GM21723 (cell line): ENCODE measurements around the gene RXRG.

Experiments
- ATAC-seq: cut with Tn5 transposase; IDR thresholded peaks from one replicate; pipeline ENCODE4 v1.9.1; 2021; ENCODE audit warnings: mild to moderate bottlenecking, moderate library complexity; ENCODE audit not compliant: unreplicated experiment

Gene RXRG

DNA sequence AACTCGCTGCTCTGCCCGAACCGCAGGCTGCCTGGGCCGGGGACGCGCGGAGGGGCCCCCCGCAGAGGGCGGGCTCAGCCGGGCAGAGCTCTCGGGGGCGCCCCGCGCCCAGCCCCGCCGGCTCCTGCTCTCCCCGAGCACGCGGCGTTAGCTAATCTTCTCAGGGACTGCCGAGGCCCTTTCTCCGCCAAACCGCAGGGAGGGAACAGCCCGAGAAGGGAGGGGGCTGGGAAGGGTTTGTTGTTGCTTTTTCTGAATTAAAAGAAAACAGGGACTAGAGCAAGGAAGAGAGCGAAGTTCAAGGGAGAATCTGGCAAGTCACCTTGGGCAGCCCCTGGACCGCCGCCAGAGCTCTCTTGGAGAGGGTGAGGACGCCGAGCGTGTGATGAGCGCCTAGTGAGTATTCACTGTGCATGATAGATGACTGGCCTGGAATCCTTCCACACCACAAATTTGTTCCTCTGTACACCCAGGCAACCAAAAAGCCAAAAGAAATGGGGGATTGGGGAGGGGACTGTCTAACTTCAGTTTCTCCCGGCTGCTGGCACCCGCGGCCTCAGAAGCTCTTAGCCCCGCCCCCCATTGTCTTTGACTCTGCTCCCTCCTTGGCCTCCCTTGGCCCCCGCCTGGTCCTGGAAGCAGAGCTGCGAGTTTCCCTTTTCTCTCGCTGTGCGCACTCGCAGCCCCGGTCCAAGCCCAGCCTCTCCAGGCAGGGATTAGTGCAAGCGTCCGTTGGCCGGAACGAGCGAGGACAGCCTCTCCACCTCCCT is 68.7 kb downstream of the RXRG start:
- peak; percentile 74 for ATAC-seq

DNA sequence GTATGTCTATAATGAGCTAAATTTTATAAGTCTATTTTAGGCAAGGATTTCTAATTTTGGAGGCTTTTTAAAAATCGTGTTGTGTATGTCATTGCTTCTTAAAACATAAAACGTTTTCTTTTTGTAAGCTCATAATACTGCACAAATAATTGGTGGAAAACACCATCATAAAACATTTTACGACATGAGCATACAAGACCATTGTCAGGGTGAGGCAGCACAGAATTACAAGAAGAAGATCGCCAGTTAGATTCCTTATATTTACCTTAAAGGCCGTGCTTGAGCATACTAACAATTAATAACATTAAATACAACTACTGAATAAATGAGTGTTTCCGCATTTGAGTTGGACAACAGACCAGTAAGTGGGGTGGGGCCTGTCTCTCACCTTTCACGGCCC is 69.3 kb downstream of the RXRG start:
- no peak for ATAC-seq

DNA sequence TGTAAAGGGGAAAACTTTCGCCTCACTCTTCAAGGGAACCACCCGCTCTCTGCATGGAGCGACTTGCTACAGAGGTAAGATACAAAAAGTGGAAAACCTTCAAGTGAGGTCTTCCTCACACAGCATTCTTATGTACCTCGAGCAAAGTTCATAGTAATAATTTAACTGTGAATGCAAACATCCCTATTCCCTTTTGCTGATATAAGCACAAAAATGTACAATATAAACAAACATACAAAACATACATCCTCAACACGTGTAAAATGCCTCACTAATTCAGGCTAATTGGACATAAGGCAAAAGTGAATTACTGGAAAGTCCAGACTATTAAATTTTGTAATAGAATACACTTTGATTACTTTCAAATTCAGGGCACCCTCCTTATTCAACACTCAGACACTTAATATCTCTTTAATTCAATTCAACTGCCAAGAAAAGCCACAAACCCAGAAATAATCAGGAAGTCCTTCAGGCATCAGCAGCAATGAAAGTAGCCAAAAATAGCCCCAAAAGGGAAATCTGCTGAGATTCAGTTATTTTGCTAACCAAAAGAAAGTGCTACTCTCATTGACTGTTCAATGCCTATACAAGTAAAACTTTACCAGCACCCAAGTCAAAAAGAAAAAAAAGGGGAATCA is 73.2 kb downstream of the RXRG start:
- no peak for ATAC-seq

DNA sequence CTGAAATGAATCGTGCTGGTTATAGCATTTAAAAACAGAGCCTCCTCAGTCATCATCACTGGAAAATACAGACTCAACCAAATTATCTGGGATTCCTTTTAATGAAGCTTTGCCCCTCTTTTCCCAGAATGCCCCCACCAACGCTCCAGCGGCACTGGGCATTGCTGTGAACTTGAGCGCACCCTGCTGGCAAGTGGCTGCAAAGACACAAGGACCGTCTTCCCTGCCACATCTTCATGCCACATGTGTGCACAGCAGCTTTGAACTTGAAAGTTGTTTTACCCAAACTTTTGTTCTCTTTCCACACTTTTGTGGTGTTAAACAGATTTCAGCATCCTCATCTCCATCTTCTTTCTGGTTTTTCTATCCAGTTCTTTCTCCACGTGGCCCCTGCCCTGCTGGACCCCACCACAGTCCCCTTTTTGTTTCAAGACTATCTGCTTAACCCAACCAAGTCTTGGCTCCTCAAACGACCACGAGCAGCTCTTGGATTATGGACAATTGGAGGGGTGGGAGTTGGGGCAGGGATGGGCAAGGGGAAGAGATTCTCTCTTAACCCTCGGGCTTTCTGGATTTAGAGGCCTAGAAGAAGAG is 75.6 kb downstream of the RXRG start:
- peak; percentile 73 for ATAC-seq

DNA sequence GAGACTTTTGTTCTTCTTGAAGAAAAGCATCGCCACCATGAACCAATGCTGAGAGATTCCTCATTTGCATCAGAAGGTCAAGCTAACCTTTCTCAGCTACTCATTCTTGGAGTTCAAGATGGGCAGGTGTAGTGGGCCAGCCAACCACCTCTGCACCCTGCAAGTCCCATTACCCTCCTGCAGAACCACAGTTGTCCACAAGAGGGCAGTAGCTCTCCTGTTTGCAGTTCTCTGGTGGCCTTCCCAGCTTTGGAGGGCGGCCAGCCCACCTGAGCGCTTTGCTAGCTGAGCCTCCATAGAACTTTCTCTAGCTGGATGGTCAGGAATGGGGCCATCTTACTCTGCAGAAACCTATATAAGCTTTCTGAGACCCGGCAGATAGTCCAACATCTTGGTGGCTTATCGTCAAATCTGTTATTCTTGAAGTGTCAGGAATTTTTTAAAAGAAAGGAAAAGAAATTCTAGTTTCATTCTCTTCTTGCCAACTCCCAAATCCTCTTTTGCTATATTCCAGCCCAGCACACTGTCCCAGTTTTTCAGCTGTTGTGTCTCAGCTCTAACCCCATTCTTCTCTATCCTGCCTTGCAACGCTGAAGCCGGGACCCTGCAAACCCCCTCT is 77.4 kb downstream of the RXRG start:
- peak; percentile 80 for ATAC-seq

DNA sequence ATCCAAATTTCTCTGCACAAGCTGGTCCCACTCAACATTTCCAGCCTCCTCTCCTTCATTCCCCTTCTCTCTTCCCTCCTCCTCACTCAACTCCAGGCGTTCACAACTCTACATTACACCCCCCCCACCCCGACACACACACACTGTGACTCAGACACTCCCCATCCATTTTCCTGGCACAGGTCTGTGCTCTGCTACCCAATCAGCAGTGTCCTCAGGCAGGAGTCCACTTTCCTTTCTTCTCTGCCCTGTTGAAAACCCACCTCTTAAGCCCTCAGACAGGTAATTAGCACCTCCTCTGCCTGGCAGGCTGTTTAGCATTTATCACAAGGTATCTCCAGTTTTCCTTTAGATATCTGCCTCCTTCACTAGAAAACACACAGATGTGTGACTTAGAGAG is 79.6 kb downstream of the RXRG start:
- no peak for ATAC-seq

DNA sequence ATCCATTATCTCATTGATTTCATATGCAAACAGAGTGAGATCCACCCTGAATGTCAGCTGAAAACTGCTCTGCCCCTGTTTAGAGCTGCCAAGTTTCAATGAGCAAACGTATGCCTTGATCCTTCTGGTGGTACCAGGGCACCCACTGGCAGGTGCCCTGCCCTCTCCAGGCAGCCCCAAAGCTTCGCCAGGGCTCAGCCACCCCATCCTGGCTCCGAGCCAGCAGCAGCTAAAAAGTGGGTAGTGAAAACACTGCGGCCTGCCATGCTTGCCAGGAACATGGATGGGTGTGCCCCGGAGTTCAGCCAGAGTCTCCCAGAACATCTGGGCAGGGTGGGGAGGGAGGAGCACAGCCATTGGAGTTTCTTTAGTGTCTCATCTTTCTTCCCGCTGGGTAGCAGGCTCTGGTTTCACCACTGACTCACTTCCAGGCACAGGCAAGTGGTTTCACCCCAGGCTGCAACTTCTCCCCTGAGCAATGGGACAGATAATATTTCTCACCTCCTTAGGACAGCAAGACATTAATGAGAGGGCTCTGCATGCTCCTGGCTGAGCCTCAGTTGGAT is 80.3 kb downstream of the RXRG start:
- no peak for ATAC-seq

DNA sequence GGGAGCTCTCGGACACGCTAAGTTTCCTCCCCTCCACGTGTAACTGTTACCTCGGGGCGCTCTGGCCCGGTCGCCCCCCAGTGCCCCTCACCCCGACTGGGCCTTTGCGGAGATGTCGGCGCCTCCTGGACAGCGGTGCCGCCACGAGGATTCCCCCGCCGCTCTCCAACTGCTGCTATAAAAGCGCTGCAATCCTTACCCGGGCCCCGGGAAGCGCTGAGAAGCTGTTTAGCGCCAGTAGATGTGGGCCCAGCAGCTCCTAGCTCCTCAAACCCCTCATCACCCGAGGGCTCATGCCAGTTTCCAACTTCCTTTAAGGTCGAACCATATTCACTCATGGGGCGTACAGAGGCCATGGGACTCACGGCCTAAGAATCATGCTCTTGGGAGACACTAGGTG is 88.0 kb downstream of the RXRG start:
- ATAC-seq: no peak

DNA sequence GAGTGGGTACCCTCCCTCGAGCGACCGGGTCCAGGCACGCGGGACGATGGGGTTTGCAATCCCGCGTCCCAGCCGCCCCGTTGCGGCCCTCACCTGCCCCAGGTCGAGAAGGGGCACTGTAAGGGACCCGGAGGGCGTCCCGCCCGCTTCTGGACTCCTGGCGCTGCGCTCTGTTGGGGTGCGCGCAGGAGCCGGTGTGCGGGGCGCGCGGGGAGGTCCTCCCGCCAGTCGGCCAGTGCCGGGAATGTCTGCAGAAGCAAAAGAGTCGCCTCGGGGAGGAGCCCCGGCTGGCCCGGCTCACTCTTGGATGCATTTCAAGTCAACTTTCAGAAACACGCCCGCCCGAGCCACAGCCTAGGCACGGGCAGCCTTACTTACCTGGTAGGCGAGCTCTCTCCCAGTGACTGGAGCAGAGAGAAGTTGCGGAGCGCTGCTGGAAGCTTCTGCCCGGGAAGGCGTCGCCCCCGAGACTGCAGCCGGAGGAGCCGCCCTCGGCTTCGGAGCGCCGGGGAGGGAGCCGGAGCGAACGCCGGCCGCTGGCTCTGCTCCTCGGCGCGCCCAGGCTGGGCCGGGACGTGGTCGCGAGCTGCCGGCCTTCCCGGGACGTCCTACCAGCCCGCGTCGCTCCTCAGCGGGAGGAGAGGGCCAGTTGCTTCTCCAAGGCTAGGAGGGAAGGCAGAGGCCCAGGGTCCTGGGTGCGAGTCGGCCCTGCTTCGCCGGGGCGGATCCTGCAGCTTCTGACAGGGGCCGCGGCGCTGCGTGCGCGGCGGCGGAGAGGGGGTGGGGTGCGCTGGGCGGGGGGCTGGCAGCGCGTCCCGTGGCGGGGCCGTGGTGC is 88.7 kb downstream of the RXRG start, which contains the start of gene LMX1A:
Gene LMX1A (minus strand): TSS at position 739 of the 835 bp plus-strand sequence. CDS start 1,156 bp downstream, outside the sequence.
- ATAC-seq: no peak

DNA sequence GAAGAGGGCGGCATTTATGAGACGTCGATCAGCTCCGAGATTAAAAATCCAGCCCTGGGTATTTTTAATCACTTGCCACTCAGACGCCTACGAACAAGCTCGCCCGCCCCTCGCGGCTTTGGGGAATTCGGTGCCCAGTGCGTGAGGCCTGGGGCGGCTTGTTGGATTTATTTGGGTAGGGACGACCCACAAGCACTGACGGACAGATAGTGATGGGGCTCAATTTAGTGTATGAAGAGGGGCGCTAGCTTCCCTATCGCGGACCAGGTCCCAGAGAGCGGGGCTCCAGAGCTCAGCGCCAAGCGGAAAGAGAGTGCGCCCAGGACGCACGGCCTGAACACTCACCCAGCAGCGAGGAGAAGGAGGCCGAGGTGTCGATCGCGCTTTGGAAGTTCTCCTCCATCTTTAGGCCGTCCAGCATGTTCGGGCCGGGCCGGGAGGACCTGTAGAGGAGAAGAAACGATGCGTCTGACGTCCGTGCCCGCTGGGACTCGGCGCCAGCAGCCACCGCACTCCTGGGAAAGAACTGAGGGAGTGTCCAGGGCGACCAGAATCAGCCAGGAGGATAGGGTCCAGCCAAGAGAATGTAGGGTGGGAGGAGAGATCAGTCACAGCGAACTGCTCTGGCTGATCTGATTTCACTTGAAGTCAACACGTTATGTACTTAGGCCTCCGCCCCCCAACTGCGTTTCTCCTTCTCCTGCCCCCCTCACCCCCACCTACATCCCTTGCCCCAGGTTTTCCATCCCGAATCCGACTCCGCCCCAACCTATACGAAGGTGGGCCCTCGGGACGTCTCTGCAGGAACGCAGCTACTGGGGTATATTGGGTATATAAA is 89.6 kb downstream of the RXRG start:
- no peak for ATAC-seq

DNA sequence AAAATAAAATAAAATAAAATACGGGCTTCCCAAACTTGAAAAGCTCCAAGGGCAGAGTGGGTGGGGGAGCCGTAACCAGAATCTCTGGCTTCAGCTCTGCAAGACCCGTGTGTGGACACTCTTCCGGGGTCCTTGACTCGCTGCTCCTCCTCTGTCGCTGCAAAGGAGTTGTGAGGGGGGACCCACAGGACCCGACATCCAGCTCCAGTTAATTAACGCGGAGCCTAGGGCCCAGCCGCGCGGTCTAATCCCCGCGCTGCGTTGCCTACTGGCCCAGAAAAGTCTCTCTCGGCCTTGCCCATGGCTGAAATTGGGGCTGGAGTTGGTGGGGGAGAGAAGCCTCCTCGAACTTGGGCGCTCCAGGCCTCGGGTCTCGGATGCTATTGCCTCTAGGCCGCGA is 90.2 kb downstream of the RXRG start:
- no peak for ATAC-seq

DNA sequence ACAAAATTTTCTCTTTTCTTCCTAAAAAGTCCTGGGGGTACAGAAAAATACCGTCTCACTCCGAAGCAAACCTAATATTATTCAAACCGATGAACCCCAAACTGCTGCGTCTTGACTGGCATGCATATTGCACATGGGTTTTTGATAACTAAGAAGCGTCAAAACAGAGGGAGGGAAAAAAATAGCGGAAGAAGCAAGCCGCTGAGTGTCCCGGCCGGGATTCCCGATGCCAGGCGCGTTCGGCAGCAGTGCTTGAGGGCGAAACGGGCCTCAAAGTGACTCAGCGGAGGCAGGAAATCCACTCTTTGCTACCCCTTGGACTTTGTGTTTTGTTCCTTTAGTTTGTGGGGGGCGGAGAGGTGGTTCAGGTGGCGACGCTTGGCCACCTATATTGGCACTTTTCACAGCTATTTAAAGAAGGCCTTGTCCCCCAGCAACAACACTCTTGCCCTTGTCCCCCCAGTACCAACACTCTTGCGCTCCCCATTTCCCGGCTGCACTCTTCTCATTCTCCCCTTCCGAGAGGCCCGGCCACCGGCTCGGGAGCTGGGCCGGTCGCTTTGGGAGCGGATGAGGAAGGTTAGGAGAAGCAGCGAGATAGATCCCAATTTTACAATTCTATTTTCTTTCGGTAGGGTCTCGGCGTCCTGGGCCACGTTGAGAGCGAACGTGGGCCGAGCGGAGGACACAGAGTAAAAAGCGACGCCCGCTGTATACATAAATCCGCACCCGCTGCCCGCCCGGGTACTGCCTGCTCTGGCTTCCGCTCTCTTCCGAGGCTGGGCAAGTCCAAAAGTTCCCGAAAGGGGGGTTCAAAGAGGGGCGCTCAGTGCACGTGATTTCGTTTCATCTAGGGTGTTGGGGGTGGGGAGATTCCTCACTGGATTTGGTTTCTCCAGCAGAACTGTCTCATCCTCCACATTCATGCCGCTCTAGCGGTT is 90.9 kb downstream of the RXRG start:
- ATAC-seq: no peak

DNA sequence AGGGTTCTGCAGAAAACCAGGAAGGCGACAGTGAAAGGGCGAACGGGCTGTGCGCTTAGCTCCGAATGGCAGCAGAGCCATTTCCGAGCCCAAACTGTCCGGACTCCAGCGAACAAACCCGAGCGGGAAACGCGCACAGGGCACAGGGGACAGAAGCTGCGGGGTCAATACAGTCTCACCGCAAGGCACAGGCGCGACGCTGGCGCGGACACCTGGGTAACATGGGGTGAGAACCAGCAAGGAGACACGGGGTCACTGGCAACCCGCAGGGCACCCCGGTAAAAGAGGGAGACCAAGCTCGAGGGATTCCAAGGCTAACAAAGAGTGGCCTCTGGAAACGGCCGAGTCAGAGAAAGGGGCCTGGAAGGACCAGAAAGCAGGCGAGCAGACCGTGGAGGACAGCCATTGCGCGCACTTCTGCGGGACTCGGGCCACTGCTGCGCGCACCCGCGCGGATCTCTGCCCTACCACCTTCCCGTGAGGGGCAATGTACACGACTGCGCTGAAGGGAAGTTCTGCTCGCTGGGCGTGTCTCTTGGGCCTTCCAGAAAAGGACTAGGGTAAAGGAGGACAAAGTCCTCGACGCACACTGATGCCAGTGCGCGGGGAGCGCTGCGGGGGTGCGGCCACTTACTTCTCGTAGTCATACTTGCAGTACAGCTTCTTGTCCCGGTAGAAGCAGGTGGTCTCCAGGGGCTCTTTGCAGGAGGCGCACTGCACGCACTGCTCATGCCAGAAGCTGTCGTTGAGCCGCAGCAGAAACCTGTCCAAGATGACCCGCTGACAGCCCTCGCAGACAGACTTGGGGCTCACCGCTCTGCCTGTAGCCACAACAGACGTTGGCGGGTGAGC is 92.3 kb downstream of the RXRG start:
- no peak for ATAC-seq

DNA sequence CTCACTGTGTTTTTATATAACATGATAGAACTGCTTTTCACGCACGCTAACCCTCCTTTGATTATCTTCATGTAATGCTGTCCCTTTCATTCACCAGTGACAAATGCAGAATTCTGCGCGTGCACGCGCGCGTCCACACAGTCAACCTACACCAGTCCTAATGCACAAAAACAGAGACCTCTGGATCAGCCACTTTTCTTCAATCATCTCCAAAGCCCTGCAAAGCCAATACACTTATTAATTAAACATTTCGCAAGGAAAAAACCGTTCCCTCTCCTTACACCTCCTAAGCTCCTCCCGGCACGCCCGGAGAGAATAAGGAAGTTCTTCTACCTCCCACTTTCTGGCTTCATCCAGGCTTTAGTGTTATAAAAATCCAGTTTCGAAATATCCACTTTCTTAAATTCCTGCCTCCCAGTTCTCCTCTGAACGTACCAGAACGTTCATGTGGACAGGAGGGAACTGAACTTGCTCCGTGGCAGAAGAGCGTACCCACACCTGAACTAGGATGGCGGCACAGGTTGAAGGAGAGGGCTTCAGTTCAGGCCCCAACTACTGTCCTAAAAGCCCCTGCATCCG is 93.0 kb downstream of the RXRG start:
- no peak for ATAC-seq
